ENCODE measurements around the gene ASB2. TPM values are rescaled to one million over a fixed set of nuclear protein-coding genes. Genes with fewer than 3 reads are reported as not detected.

The ASB2 gene
- total and polyA plus RNA-seq, 2 of the 4 experiments (the other 2 are of a cell fraction), result 0.54 to 0.77 TPM

DNA sequence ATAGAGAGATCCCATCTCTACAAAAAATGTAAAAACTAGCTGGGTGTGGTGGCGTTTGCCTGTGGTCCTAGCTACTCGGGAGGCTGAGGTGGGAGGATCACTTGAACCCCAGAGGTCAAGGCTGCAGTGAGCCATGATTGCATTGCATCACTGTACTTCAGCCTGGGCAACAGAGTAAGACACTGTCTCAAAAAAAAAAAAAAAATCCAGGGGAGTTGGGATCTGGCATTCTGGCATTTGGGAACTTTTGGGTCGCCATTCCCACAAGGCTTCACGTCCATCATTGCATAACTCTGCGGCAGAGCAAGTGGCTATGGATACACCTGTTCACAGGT is 83.9 kb downstream of the ASB2 start:
- Histone ChIP-seq H3K27me3 (ENCODE audit: control insufficient read depth, insufficient read depth, low read length) (peaks cover 19% of the 10 kb centered on the region), H2BK20ac (ENCODE audit: low read depth, low read length) (no peak overlapping the region), H3K4ac (ENCODE audit: low read depth, low read length) (no peak overlapping the region), H3K9me3 (ENCODE audit: control insufficient read depth, insufficient read depth, low read length) (no peaks in the 10 kb centered on the region), H3K4me2 (ENCODE audit: low read depth, low read length) (no peak overlapping the region), H3K56ac (ENCODE audit: extremely low read depth, insufficient read depth, low read length) (no peak overlapping the region), H2AK5ac (ENCODE audit: low read depth, low read length) (no peak overlapping the region), H3K27ac (ENCODE audit: insufficient read depth, low read length) (no peak overlapping the region), H4K5ac (ENCODE audit: low read depth, low read length) (no peak overlapping the region), H2BK120ac (ENCODE audit: low read depth, low read length) (no peak overlapping the region), H4K20me1 (ENCODE audit: insufficient read depth, low read length) (no peaks in the 10 kb centered on the region), H3K9ac (ENCODE audit: low read depth, low read length) (no peak overlapping the region), H2AFZ (replicated peaks; ENCODE audit: low read length, poor library complexity) (no peak overlapping the region), H2BK5ac (ENCODE audit: low read depth, low read length, poor library complexity, severe bottlenecking) (no peak overlapping the region), H3K4me3 (ENCODE audit: insufficient read depth, low read depth, low read length) (no peak overlapping the region), H3K36me3 (ENCODE audit: control insufficient read depth, insufficient read depth, low read length) (no peaks in the 10 kb centered on the region), H3K9me1 (ENCODE audit: insufficient read depth, low read length) (no peaks in the 10 kb centered on the region), H3K79me1 (ENCODE audit: low read depth in 1 of 2, low read length in 2 of 2) (no peaks in the 10 kb centered on the region), H2BK15ac (ENCODE audit: low read depth, low read length) (no peak overlapping the region), H2AK9ac (replicated peaks; ENCODE audit: low read depth, low read length, poor library complexity) (no peak overlapping the region), H3K4me1 (ENCODE audit: control insufficient read depth, insufficient read depth, low read length) (no peaks in the 10 kb centered on the region), H4K91ac (ENCODE audit: insufficient read depth, low read depth, low read length) (no peak overlapping the region), H3K18ac (ENCODE audit: low read depth, low read length) (no peak overlapping the region), H3K14ac (replicated peaks; ENCODE audit: low read depth, low read length) (no peak overlapping the region), H4K8ac (ENCODE audit: low read depth in 2 of 2, low read length in 2 of 2) (no peak overlapping the region), H3K23ac (ENCODE audit: low read depth, low read length) (no peak overlapping the region)
- DNase-seq, result no peak
- TF ChIP-seq MAFK (IDR thresholded peaks at IDR 0.05; ENCODE audit: low read depth, low read length) (no peak), FOS (IDR thresholded peaks at IDR 0.05; ENCODE audit: low read depth, low read length) (no peak), SMC3 (IDR thresholded peaks at IDR 0.05; ENCODE audit: low read depth, low read length) (no peak), POLR2A (IDR thresholded peaks at IDR 0.05; ENCODE audit: low read depth, low read length) (no peak), MAZ (IDR thresholded peaks at IDR 0.05; ENCODE audit: borderline replicate concordance, low read depth, low read length) (no peak), CHD1 (IDR thresholded peaks at IDR 0.05; ENCODE audit: low read depth, low read length) (no peak), RAD21 (IDR thresholded peaks at IDR 0.05; ENCODE audit: low read length) (no peak), MXI1 (IDR thresholded peaks at IDR 0.05; ENCODE audit: borderline replicate concordance, low read depth, low read length) (no peak), CEBPB (IDR thresholded peaks at IDR 0.05; ENCODE audit: low read depth, low read length) (no peak), BHLHE40 (IDR thresholded peaks at IDR 0.05; ENCODE audit: low read depth, low read length) (no peak), RFX5 (IDR thresholded peaks at IDR 0.05; ENCODE audit: low read depth, low read length) (no peak), NFE2L2 (IDR thresholded peaks at IDR 0.05; ENCODE audit: low read depth, low read length) (no peak), RCOR1 (IDR thresholded peaks at IDR 0.05; ENCODE audit: insufficient replicate concordance, low read length) (no peak)
- TF ChIP-seq, protein P1, sequence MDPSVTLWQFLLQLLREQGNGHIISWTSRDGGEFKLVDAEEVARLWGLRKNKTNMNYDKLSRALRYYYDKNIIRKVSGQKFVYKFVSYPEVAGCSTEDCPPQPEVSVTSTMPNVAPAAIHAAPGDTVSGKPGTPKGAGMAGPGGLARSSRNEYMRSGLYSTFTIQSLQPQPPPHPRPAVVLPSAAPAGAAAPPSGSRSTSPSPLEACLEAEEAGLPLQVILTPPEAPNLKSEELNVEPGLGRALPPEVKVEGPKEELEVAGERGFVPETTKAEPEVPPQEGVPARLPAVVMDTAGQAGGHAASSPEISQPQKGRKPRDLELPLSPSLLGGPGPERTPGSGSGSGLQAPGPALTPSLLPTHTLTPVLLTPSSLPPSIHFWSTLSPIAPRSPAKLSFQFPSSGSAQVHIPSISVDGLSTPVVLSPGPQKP (IDR thresholded peaks at IDR 0.05; ENCODE audit: borderline replicate concordance, low read depth, low read length), result no peak
- TF ChIP-seq, protein P2, sequence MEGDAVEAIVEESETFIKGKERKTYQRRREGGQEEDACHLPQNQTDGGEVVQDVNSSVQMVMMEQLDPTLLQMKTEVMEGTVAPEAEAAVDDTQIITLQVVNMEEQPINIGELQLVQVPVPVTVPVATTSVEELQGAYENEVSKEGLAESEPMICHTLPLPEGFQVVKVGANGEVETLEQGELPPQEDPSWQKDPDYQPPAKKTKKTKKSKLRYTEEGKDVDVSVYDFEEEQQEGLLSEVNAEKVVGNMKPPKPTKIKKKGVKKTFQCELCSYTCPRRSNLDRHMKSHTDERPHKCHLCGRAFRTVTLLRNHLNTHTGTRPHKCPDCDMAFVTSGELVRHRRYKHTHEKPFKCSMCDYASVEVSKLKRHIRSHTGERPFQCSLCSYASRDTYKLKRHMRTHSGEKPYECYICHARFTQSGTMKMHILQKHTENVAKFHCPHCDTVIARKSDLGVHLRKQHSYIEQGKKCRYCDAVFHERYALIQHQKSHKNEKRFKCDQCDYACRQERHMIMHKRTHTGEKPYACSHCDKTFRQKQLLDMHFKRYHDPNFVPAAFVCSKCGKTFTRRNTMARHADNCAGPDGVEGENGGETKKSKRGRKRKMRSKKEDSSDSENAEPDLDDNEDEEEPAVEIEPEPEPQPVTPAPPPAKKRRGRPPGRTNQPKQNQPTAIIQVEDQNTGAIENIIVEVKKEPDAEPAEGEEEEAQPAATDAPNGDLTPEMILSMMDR (conservative IDR thresholded peaks at IDR 0.05; ENCODE audit: low read depth, low read length), result no peak
- TF ChIP-seq, protein P3, sequence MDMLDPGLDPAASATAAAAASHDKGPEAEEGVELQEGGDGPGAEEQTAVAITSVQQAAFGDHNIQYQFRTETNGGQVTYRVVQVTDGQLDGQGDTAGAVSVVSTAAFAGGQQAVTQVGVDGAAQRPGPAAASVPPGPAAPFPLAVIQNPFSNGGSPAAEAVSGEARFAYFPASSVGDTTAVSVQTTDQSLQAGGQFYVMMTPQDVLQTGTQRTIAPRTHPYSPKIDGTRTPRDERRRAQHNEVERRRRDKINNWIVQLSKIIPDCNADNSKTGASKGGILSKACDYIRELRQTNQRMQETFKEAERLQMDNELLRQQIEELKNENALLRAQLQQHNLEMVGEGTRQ (IDR thresholded peaks at IDR 0.05; ENCODE audit: low read depth, low read length), result no peak
- no TSS peak for BruUV-seq (replicated peaks)
- ChIA-PET POLR2A (ENCODE audit: unreplicated experiment) (no interaction called here), CTCF (no interaction called here)
- in situ Hi-C loops (cut with MboI; ENCODE audit: low sequenced_read_pairs) (no loop called here), dilution Hi-C loops (cut with HindIII; ENCODE audit: low sequenced_read_pairs, unreplicated experiment) (no loop called here), intact Hi-C loops (cut with micrococcal nuclease) (loop anchor here (2.0 kb wide), 1 partner anchor 238 kb away; no protein-coding TSS in a partner anchor)
- ATAC-seq (ENCODE audit: low read depth), result no peak
- no CpG with 5 or more reads among the region's 5 CpGs for WGBS, 2 experiments (ENCODE audit: extremely low coverage in 2 of 2, insufficient read length in 1 of 2)

All from IMR-90 (cell line).